Tibial artery (tissue), 4 donors: ENCODE measurements around the gene GNGT1.

Experiments
- DNase-seq, 2 donors: peaks; one replicate each; pipeline ENCODE4 v3.0.0-alpha.2; 2019
- H3K27ac ChIP-seq, 2 donors: fragments of 200-600 bp; sonication (generic) in 1 of 2; 1 replicate in 1 of 2; 2 replicates in 1 of 2; pipeline ENCODE4 v1.5.1; 2018 to 2019; ENCODE audit warnings: mild to moderate bottlenecking in 1 of 2
- H3K27me3 ChIP-seq, 2 donors: fragments of 200-600 bp; sonication (generic) in 1 of 2; one replicate each; pipeline versions ENCODE4 v1.5.1 to v1.6.0; 2016 to 2019
- H3K36me3 ChIP-seq, 3 donors: fragments of 200-600 bp; sonication (generic) in 2 of 3; one replicate each; pipeline ENCODE4 v1.5.1; 2016 to 2019; ENCODE audit warnings: mild to moderate bottlenecking in 2 of 3
- H3K4me1 ChIP-seq, 4 donors: fragments of 200-600 bp; sonication (generic) in 2 of 4; 1 replicate in 3 of 4; 2 replicates in 1 of 4; pipeline ENCODE4 v1.5.1; 2016 to 2019
- H3K4me3 ChIP-seq, 2 donors: fragments of 200-600 bp; sonication (generic) in 1 of 2; 1 replicate in 1 of 2; 2 replicates in 1 of 2; pipeline ENCODE4 v1.5.1; 2018 to 2019; ENCODE audit warnings: mild to moderate bottlenecking in 2 of 2
- H3K9me3 ChIP-seq, 3 donors: fragments of 200-600 bp; sonication (generic) in 1 of 3; one replicate each; pipeline ENCODE4 v1.5.1; 2016 to 2019
- CTCF ChIP-seq, 2 experiments: fragments of 200-600 bp in 1 of 2; fragments of 450-650 bp in 1 of 2; IDR thresholded peaks; one replicate each; pipeline ENCODE4 v1.5.1; 2017 to 2019; ENCODE audit warnings: antibody characterized with exemption in 2 of 2, mild to moderate bottlenecking in 1 of 2, moderate library complexity in 1 of 2
- intact Hi-C: fragments of 100-400 bp; cut with DNase I; formaldehyde crosslinking; loops from one replicate; pipeline ENCODE4 v1.15.0; 2023; ENCODE audit warnings: low total_unique reads

The GNGT1 gene

GRCh38 chr7:93957767-93958166 is 51.4 kb downstream of the GNGT1 start:
- intact Hi-C loops, result no loop called here
- H3K36me3 ChIP-seq, result no peaks in the 10 kb centered on the region
- no peaks in the 10 kb centered on the region for H3K27me3 ChIP-seq
- no peaks in the 10 kb centered on the region for H3K9me3 ChIP-seq
- no peak for TF ChIP-seq CTCF (IDR thresholded peaks at IDR 0.05)
- no peak overlapping the region for H3K4me3 ChIP-seq
- H3K4me1 ChIP-seq, result no peaks in the 10 kb centered on the region
- H3K27ac ChIP-seq, result no peak overlapping the region
- no peak for DNase-seq

- intact Hi-C loops, result no loop called here
- no peak overlapping the region for H3K4me3 ChIP-seq
- H3K36me3 ChIP-seq, result no peaks in the 10 kb centered on the region
- no peak for DNase-seq
- H3K4me1 ChIP-seq, result no peaks in the 10 kb centered on the region
- no peak for TF ChIP-seq CTCF (IDR thresholded peaks at IDR 0.05)
- no peak overlapping the region for H3K27ac ChIP-seq
- H3K27me3 ChIP-seq, result no peaks in the 10 kb centered on the region
- H3K9me3 ChIP-seq, result no peaks in the 10 kb centered on the region
These were observed 51.8 kb downstream of the GNGT1 start for GRCh38 chr7:93958216-93958615.

- DNase-seq, result no peak
- Histone ChIP-seq H3K27me3 (no peaks in the 10 kb centered on the region), H3K4me3 (no peak overlapping the region), H3K36me3 (no peaks in the 10 kb centered on the region), H3K27ac (no peak overlapping the region), H3K9me3 (no peaks in the 10 kb centered on the region), H3K4me1 (no peaks in the 10 kb centered on the region)
- TF ChIP-seq CTCF (IDR thresholded peaks at IDR 0.05), result no peak
- intact Hi-C loops, result no loop called here
These were observed 52.3 kb downstream of the GNGT1 start for GRCh38 chr7:93958651-93959050.
